Thoracic aorta (tissue), 2 donors: Measurements from ENCODE around the gene LGALS9. TPM values are rescaled to one million over a fixed set of nuclear protein-coding genes. Genes with fewer than 3 reads are reported as not detected.

Experiments used
- ATAC-seq: fragments of 150-250 bp; one replicate; pipeline ENCODE4 v1.8.0; 2017; ENCODE audit warnings: low read depth; ENCODE audit not compliant: insufficient number of reproducible peaks, low FRiP score
- DNase-seq: peaks from one replicate; pipeline ENCODE4 v3.0.0-alpha.2; 2020; ENCODE audit warnings: low spot score
- H3K27ac ChIP-seq, 2 donors: fragments of 200-600 bp; sonication (generic); 1 replicate in 1 of 2; 2 replicates in 1 of 2; pipeline ENCODE4 v1.5.1; 2016; ENCODE audit warnings: mild to moderate bottlenecking in 2 of 2, moderate library complexity in 2 of 2
- H3K27me3 ChIP-seq: fragments of 200-600 bp; sonication (generic); replicated peaks from 2 replicates; pipeline ENCODE4 v1.6.0; 2016; ENCODE audit warnings: mild to moderate bottlenecking; ENCODE audit not compliant: insufficient read depth
- H3K36me3 ChIP-seq: fragments of 200-600 bp; sonication (generic); one replicate; pipeline ENCODE4 v1.5.1; 2016
- H3K4me1 ChIP-seq, 2 donors: fragments of 200-600 bp; sonication (generic); 1 replicate in 1 of 2; 2 replicates in 1 of 2; pipeline versions ENCODE4 v1.5.1 to v1.6.0; 2016; ENCODE audit warnings: low read depth in 2 of 2, mild to moderate bottlenecking in 1 of 2; ENCODE audit not compliant: control insufficient read depth in 1 of 2
- H3K4me3 ChIP-seq: fragments of 200-600 bp; sonication (generic); 2 replicates; pipeline ENCODE4 v1.5.1; 2016; ENCODE audit warnings: mild to moderate bottlenecking
- H3K9me3 ChIP-seq: fragments of 200-600 bp; sonication (generic); 2 replicates; pipeline ENCODE4 v1.5.1; 2016
- total RNA-seq, 2 donors: library from RNA; depleted of rRNA; stranded (reverse); fragments of >200 nt; gene quantifications; one replicate each; pipeline versions ENCODE4 v1.1.0 to v1.2.3, GENCODE V29; 2016
- TF ChIP-seq, protein P1 (sequence below): fragments of 200-600 bp; sonication (generic); IDR thresholded peaks from one replicate; pipeline ENCODE4 v1.5.1; 2019; ENCODE audit warnings: antibody characterized with exemption

LGALS9 gene
- total RNA-seq, 2 donors from 2014 or later, result 34.8 to 77.4 TPM

DNA sequence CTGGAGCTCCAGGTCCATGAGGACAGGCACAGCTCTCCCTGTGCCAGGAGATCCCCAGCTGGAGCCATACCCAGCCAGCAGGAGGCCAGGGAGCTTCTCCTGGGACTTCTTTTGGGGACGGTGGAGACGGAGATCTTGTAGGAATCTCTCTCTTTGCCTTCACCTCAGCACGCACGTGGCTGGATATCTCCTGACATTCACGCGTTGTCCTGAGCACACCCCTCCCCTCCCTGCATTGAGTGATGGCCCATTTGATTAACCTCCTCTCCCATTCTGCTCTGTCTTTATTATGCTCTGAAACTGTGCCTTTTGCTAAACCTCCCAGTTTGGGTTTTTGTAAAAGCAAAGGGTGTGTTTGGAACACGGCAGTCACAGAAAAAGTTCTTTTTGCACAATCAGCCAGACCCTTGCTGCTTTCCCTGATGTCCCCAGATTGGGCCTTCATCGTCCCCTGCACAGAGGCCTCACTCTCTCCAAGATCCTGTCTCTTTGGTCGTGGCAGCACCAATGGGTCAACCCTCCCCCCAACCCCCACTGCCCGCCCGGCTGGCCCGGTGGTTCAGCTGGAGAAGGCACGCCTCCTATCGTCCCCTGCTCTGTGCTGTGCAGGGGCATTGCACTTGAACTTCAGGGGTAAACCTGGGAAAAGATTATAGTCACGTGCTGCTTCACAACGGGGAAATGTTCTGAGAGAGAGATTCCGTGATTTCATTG lies 32.5 kb upstream of the LGALS9 start:
- no peaks in the 10 kb centered on the region for H3K36me3 ChIP-seq

DNA sequence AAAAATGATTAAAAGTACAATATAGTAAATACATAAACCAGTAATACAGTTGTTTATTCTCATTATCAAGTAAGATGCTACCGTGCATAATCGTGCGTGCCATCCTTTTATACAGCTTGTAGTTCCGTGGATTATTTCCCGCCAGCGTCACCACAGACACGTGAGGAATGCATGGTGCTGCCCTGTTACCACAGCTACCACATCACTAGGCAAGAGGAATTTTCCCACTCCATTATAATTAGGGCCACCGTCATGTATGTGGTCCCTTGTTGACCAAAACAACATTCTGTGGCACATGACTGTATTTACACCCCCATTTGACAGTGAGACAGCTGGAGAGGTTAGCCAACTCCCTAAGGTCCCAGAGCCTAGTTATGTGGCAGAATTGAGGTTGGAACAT lies 30.5 kb upstream of the LGALS9 start:
- H3K9me3 ChIP-seq, result no peaks in the 10 kb centered on the region
- peaks cover 4% of the 10 kb centered on the region for H3K36me3 ChIP-seq
- no peaks in the 10 kb centered on the region for H3K4me1 ChIP-seq
- H3K27ac ChIP-seq, result no peak overlapping the region
- DNase-seq (no peak), ATAC-seq (no peak)
- TF ChIP-seq, protein P1, sequence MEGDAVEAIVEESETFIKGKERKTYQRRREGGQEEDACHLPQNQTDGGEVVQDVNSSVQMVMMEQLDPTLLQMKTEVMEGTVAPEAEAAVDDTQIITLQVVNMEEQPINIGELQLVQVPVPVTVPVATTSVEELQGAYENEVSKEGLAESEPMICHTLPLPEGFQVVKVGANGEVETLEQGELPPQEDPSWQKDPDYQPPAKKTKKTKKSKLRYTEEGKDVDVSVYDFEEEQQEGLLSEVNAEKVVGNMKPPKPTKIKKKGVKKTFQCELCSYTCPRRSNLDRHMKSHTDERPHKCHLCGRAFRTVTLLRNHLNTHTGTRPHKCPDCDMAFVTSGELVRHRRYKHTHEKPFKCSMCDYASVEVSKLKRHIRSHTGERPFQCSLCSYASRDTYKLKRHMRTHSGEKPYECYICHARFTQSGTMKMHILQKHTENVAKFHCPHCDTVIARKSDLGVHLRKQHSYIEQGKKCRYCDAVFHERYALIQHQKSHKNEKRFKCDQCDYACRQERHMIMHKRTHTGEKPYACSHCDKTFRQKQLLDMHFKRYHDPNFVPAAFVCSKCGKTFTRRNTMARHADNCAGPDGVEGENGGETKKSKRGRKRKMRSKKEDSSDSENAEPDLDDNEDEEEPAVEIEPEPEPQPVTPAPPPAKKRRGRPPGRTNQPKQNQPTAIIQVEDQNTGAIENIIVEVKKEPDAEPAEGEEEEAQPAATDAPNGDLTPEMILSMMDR, result no peak
- no peaks in the 10 kb centered on the region for H3K27me3 ChIP-seq
- no peak overlapping the region for H3K4me3 ChIP-seq

More for the DNA sequence above, 32.5 kb upstream of the LGALS9 start:
- DNase-seq, result no peak
- no peak for ATAC-seq
- Histone ChIP-seq H3K4me1 (no peaks in the 10 kb centered on the region), H3K27ac (no peak overlapping the region), H3K4me3 (no peak overlapping the region), H3K27me3 (no peaks in the 10 kb centered on the region), H3K9me3 (no peaks in the 10 kb centered on the region)
- TF ChIP-seq, protein P1, result no peak

DNA sequence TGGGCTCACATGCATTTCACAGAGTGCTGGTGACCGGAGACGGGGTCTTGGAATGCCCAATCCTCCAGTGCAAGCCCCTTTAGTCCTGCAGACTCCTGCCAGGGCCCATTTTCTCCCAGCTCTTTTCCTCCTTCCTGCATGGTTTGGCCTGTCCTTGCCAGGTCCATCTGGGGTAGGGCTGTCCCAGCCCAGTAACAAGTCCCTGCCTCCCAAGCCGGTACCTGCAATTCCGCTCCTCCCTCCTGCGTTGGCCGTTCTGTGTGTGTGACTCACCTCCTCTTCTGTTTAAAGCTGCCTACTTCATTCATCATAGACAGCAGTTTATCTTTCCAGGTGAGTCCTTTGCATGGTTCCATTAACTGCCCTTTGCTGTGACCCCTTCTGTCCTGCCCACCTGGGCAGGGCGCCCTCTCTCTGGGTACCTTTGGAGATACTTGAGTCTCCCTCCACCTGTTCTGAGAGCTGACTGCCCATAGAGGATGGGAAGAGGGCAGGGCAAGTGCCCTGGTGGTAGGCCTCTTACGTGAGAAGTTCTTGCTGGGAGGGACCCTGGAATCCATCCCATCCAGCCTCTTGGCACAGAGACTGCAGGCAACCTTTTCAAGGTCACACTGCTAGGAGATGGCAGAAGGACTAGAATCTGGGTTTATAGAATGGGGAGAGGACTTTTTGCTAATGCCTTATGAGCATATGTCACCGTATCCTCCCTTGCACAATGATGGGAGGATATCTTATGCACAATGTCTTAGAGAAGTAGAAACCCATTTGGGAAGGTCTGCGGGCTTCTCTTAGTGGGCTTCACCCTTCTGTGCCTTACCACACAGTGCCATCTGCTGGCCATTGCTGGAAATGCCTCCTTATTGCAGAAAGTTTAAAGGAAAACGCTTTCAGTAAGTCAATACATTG lies 29.7 kb upstream of the LGALS9 start:
- Histone ChIP-seq H3K36me3 (peaks cover 10% of the 10 kb centered on the region), H3K27ac (no peak overlapping the region), H3K27me3 (no peaks in the 10 kb centered on the region), H3K4me1 (no peaks in the 10 kb centered on the region), H3K9me3 (no peaks in the 10 kb centered on the region), H3K4me3 (no peak overlapping the region)
- peak; percentile 70 for DNase-seq
- TF ChIP-seq, protein P1, result peak; percentile 93
- no peak for ATAC-seq

DNA sequence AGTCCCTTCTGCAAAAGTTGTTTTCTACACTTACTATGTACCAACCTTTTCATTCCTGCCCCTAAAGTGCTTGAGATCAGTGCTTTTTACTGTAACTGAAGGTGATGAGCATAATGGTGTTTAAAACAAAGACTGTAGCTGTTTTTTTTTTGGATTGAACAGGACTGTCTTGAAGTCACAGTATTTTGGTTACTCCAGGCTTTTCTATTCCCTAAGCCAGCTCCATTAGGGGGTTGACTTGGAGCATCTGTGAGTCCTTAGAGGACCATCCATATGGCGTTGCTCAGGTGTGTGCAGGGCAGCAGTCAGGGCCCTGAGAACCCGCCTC lies 29.0 kb upstream of the LGALS9 start:
- Histone ChIP-seq H3K36me3 (peaks cover 10% of the 10 kb centered on the region), H3K4me1 (no peaks in the 10 kb centered on the region), H3K27me3 (no peaks in the 10 kb centered on the region), H3K4me3 (no peak overlapping the region), H3K27ac (no peak overlapping the region), H3K9me3 (no peaks in the 10 kb centered on the region)
- DNase-seq, result no peak
- TF ChIP-seq, protein P1, result no peak
- no peak for ATAC-seq

DNA sequence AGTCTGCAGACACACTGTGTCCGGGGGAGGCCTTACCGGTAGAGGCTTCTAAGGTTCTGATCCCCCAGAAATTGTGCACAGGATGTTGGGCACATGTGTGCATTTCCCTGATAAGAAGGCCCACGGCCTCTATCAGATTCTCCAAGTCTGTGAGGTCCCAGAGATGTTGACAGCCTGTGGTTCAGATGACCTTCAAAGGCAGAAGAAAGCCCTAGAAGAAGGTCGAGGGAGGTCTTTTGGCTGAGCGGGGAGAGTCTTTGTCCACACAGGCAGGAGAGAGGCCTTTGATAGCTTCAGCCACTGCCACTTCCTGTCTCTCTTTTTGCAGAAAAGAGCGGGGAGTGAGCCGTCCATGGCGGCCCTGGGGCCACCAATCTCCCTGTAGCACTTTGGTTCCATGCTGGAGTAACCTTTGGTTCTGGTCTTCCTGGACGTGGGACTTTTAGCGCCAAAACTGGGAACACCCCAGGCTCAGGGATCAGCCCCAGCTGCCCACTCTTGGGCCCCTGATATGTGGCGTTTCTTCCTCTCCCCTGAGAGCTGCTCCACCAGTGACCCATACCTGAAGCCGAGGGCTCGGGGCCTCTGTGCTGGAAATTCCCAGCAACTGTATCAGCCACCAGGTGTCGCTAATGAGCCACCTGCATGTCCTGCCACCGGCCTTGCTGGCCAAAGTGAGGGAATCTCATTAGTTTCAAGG lies 28.1 kb upstream of the LGALS9 start:
- Histone ChIP-seq H3K4me3 (no peak overlapping the region), H3K27ac (no peak overlapping the region), H3K4me1 (no peaks in the 10 kb centered on the region), H3K36me3 (peaks cover 10% of the 10 kb centered on the region), H3K9me3 (no peaks in the 10 kb centered on the region), H3K27me3 (no peaks in the 10 kb centered on the region)
- DNase-seq, result peak; percentile 41
- TF ChIP-seq, protein P1, result peak; percentile 94
- ATAC-seq, result no peak
